ENCODE data around the gene B3GNT8. TPM values are rescaled to one million over a fixed set of nuclear protein-coding genes. Genes with fewer than 3 reads are reported as not detected.
A peak's percentile ranks its signal among the peaks of the same experiment; 100 is the strongest.

Gene B3GNT8
- total RNA-seq, 1 donor from 2014 or later = 0.86 TPM

GRCh38 chr19:41434450-41434849 is 7.3 kb upstream of the B3GNT8 start:
- Mint-ChIP-seq H3K4me3 (peak overlapping the region; percentile 2), H3K27me3 (ENCODE audit: low read depth) (no peaks in the 10 kb centered on the region), H3K27ac (ENCODE audit: unreplicated experiment) (no peak overlapping the region), H3K36me3 (ENCODE audit: low read depth) (peaks cover 5% of the 10 kb centered on the region), H3K4me1 (peaks cover 8% of the 10 kb centered on the region), H3K9me3 (no peaks in the 10 kb centered on the region)
- TF ChIP-seq CTCF (conservative IDR thresholded peaks at IDR 0.05) = no peak
- no peak for DNase-seq (ENCODE audit: low read depth, low spot score)

GRCh38 chr19:41433171-41433570 is 6.0 kb upstream of the B3GNT8 start:
- peaks cover 3% of the 10 kb centered on the region for H3K4me1 Mint-ChIP-seq
- H3K27me3 Mint-ChIP-seq (ENCODE audit: low read depth) = no peaks in the 10 kb centered on the region
- TF ChIP-seq CTCF (conservative IDR thresholded peaks at IDR 0.05) = no peak
- no peak overlapping the region for H3K4me3 Mint-ChIP-seq
- no peak overlapping the region for H3K27ac Mint-ChIP-seq (ENCODE audit: unreplicated experiment)
- H3K9me3 Mint-ChIP-seq = no peaks in the 10 kb centered on the region
- no peak for DNase-seq (ENCODE audit: low read depth, low spot score)
- H3K36me3 Mint-ChIP-seq (ENCODE audit: low read depth) = peaks cover 5% of the 10 kb centered on the region

GRCh38 chr19:41431426-41432386 is 4.5 kb upstream of the B3GNT8 start:
- H3K27ac Mint-ChIP-seq (ENCODE audit: unreplicated experiment) = peak overlapping the region; percentile 63
- no peaks in the 10 kb centered on the region for H3K27me3 Mint-ChIP-seq (ENCODE audit: low read depth)
- peak overlapping the region; percentile 19 for H3K4me3 Mint-ChIP-seq
- TF ChIP-seq CTCF (conservative IDR thresholded peaks at IDR 0.05) = no peak
- no peaks in the 10 kb centered on the region for H3K9me3 Mint-ChIP-seq
- no peak for DNase-seq (ENCODE audit: low read depth, low spot score)
- H3K4me1 Mint-ChIP-seq = peaks cover 4% of the 10 kb centered on the region
- H3K36me3 Mint-ChIP-seq (ENCODE audit: low read depth) = peaks cover 3% of the 10 kb centered on the region

GRCh38 chr19:41430922-41431321 is 3.7 kb upstream of the B3GNT8 start:
- peaks cover 3% of the 10 kb centered on the region for H3K36me3 Mint-ChIP-seq (ENCODE audit: low read depth)
- H3K9me3 Mint-ChIP-seq = no peaks in the 10 kb centered on the region
- H3K4me3 Mint-ChIP-seq = no peak overlapping the region
- TF ChIP-seq CTCF (conservative IDR thresholded peaks at IDR 0.05) = no peak
- DNase-seq (ENCODE audit: low read depth, low spot score) = no peak
- peaks cover 5% of the 10 kb centered on the region for H3K4me1 Mint-ChIP-seq
- no peaks in the 10 kb centered on the region for H3K27me3 Mint-ChIP-seq (ENCODE audit: low read depth)
- H3K27ac Mint-ChIP-seq (ENCODE audit: unreplicated experiment) = no peak overlapping the region

GRCh38 chr19:41428481-41428859 is 1.3 kb upstream of the B3GNT8 start:
- Mint-ChIP-seq H3K4me1 (peaks cover 5% of the 10 kb centered on the region), H3K27ac (ENCODE audit: unreplicated experiment) (peak overlapping the region; percentile 95), H3K4me3 (no peak overlapping the region), H3K9me3 (no peaks in the 10 kb centered on the region), H3K27me3 (ENCODE audit: low read depth) (no peaks in the 10 kb centered on the region), H3K36me3 (ENCODE audit: low read depth) (peaks cover 3% of the 10 kb centered on the region)
- DNase-seq (ENCODE audit: low read depth, low spot score) = no peak
- TF ChIP-seq CTCF (conservative IDR thresholded peaks at IDR 0.05) = no peak
